HepG2 (cell line): ENCODE data around the gene HDAC10. TPM values are rescaled to one million over a fixed set of nuclear protein-coding genes. Genes with fewer than 3 reads are reported as not detected.

Experiments used
- ARID5B ChIP-seq: IDR thresholded peaks from 2 replicates; pipeline ENCODE4 v1.4.0; 2020; ENCODE audit warnings: mild to moderate bottlenecking, missing genetic modification reagents
- HNRNPK ChIP-seq: fragments of 200-400 bp; formaldehyde crosslinking; IDR thresholded peaks from 2 replicates; pipeline ENCODE4 v1.6.1; 2018; ENCODE audit warnings: low read length, low read depth, moderate library complexity, mild to moderate bottlenecking; ENCODE audit not compliant: poor library complexity, severe bottlenecking
- KDM4B ChIP-seq: sonication (generic); formaldehyde crosslinking; IDR thresholded peaks from 2 replicates; pipeline ENCODE4 v1.4.0; 2020; ENCODE audit warnings: missing genetic modification reagents
- MYNN ChIP-seq: sonication (generic); formaldehyde crosslinking; IDR thresholded peaks from 2 replicates; pipeline ENCODE4 v1.4.0; 2020; ENCODE audit warnings: mild to moderate bottlenecking, low read depth, missing genetic modification reagents
- PHF8 ChIP-seq: sonication (generic); formaldehyde crosslinking; IDR thresholded peaks from 2 replicates; pipeline ENCODE4 v1.5.0; 2020; ENCODE audit warnings: missing genetic modification reagents
- TCF12 ChIP-seq, 2 experiments: fragments of 450-650 bp in 1 of 2; sonication (generic) in 1 of 2; formaldehyde crosslinking in 1 of 2; IDR thresholded peaks; 2 replicates each; pipeline versions ENCODE4 v1.6.1 to v1.8.0; 2017 to 2022; ENCODE audit warnings: antibody characterized with exemption in 1 of 2, mild to moderate bottlenecking in 1 of 2, missing genetic modification reagents in 1 of 2, moderate library complexity in 1 of 2
- TRIM24 ChIP-seq: sonication (generic); formaldehyde crosslinking; IDR thresholded peaks from 2 replicates; pipeline ENCODE4 v1.8.0; 2022; ENCODE audit warnings: mild to moderate bottlenecking, missing genetic modification reagents
- ZFP90 ChIP-seq: sonication (generic); formaldehyde crosslinking; IDR thresholded peaks from 2 replicates; pipeline ENCODE4 v1.8.0; 2022; ENCODE audit warnings: missing genetic modification reagents, mild to moderate bottlenecking, inconsistent platforms, borderline replicate concordance
- ZNF207 ChIP-seq: fragments of 450-650 bp; IDR thresholded peaks from 2 replicates; pipeline ENCODE4 v1.6.1; 2016; ENCODE audit warnings: antibody characterized with exemption, borderline replicate concordance
- ZNF235 ChIP-seq: sonication (generic); formaldehyde crosslinking; IDR thresholded peaks from 2 replicates; pipeline ENCODE4 v1.8.1; 2023; ENCODE audit warnings: mild to moderate bottlenecking, missing genetic modification reagents, borderline replicate concordance
- ZNF501 ChIP-seq: sonication (generic); formaldehyde crosslinking; IDR thresholded peaks from 2 replicates; pipeline ENCODE4 v1.5.1; 2020; ENCODE audit warnings: mild to moderate bottlenecking, moderate library complexity, missing genetic modification reagents
- ZNF614 ChIP-seq: IDR thresholded peaks from 2 replicates; pipeline ENCODE4 v1.6.1; 2018; ENCODE audit warnings: missing biosample characterization, missing genetic modification reagents, inconsistent platforms, borderline replicate concordance
- ZNF660 ChIP-seq: sonication (generic); formaldehyde crosslinking; IDR thresholded peaks from 2 replicates; pipeline ENCODE4 v1.5.1; 2020; ENCODE audit warnings: mild to moderate bottlenecking, low read depth, missing genetic modification reagents, borderline replicate concordance
- ZNF687 ChIP-seq: sonication (generic); formaldehyde crosslinking; IDR thresholded peaks from 2 replicates; pipeline ENCODE4 v1.5.1; 2020; ENCODE audit warnings: mild to moderate bottlenecking, missing genetic modification reagents, moderate library complexity
- ZNF772 ChIP-seq: sonication (generic); formaldehyde crosslinking; IDR thresholded peaks from 2 replicates; pipeline ENCODE4 v1.5.0; 2020; ENCODE audit warnings: mild to moderate bottlenecking, missing genetic modification reagents
- ZNF773 ChIP-seq: sonication (generic); formaldehyde crosslinking; IDR thresholded peaks from 2 replicates; pipeline ENCODE4 v1.4.0; 2020; ENCODE audit warnings: missing genetic modification reagents, borderline replicate concordance
- ZNF788 ChIP-seq: sonication (generic); formaldehyde crosslinking; IDR thresholded peaks from 2 replicates; pipeline ENCODE4 v1.5.0; 2020; ENCODE audit warnings: mild to moderate bottlenecking, missing genetic modification reagents, borderline replicate concordance
- polyA plus RNA-seq, 8 experiments: library from polyadenylated mRNA; depleted of rRNA in 3 of 8; stranded (reverse) in 7 of 8; unstranded in 1 of 8; fragments of >200 nt; fragmentation: Illumina TruSeq in 4 of 8; extraction: Trizol in 4 of 8; gene quantifications; 2 replicates each; pipeline versions ENCODE4 v1.2.1 to v1.2.3, GENCODE V29; 2011 to 2016; ENCODE audit warnings: low read depth in 4 of 8, missing spikeins in 1 of 8, mixed read lengths in 1 of 8; ENCODE audit not compliant: insufficient read depth in 1 of 8
- total RNA-seq, 5 experiments: library from RNA; depleted of rRNA; stranded (reverse); fragments of >200 nt; fragmentation: Illumina TruSeq; extraction: Trizol; gene quantifications; 2 replicates each; pipeline ENCODE4 v1.2.3, GENCODE V29; 2016; ENCODE audit warnings: low read depth in 1 of 5
- TF ChIP-seq, protein P1 (sequence below): sonication (generic); formaldehyde crosslinking; IDR thresholded peaks from 2 replicates; pipeline ENCODE4 v1.4.0; 2020; ENCODE audit warnings: mild to moderate bottlenecking, missing genetic modification reagents

HDAC10 gene
- total and polyA plus RNA-seq, 2 of the 13 experiments (the other 11 are each of a cell fraction or from before 2014, with no cell fraction given): 13.9 to 14.9 TPM

- TF ChIP-seq ARID5B (CRISPR knock-in tag) (peak; percentile 65; the same call in 1 of the 2 replicates), ZNF207 (no peak), ZNF614 (peak; percentile 61; the same call in 1 of the 2 replicates), ZNF773 (CRISPR knock-in tag) (no peak), ZNF660 (CRISPR knock-in tag) (no peak), ZNF772 (CRISPR knock-in tag) (peak; percentile 53; the same call in 1 of the 2 replicates), PHF8 (peak; percentile 86), ZNF788 (CRISPR knock-in tag) (peak; percentile 54; the same call in 1 of the 2 replicates), MYNN (0 out of 2 replicates have a peak, but pooled peaks have one; percentile 13), TRIM24 (no peak), ZFP90 (CRISPR knock-in tag) (peak; percentile 91; the same call in 1 of the 2 replicates), ZNF687 (CRISPR knock-in tag) (peak; percentile 99), HNRNPK (peak; percentile 86), KDM4B (CRISPR knock-in tag) (peak; percentile 81), ZNF235 (CRISPR knock-in tag) (no peak), ZNF501 (CRISPR knock-in tag) (peak; percentile 86), TCF12 (IDR thresholded peaks at IDR 0.05) (no peak), TCF12 (CRISPR knock-in tag; IDR thresholded peaks at IDR 0.05) (no peak)
- TF ChIP-seq, protein P1, sequence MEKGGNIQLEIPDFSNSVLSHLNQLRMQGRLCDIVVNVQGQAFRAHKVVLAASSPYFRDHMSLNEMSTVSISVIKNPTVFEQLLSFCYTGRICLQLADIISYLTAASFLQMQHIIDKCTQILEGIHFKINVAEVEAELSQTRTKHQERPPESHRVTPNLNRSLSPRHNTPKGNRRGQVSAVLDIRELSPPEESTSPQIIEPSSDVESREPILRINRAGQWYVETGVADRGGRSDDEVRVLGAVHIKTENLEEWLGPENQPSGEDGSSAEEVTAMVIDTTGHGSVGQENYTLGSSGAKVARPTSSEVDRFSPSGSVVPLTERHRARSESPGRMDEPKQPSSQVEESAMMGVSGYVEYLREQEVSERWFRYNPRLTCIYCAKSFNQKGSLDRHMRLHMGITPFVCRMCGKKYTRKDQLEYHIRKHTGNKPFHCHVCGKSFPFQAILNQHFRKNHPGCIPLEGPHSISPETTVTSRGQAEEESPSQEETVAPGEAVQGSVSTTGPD (CRISPR knock-in tag): peak; percentile 87
Measured at GRCh38 chr22:50293441-50294318, 42.6 kb upstream of the HDAC10 start (continued).
